SK-N-SH (cell line): ENCODE results near the gene RCCD1. TPM values are rescaled to one million over a fixed set of nuclear protein-coding genes. Genes with fewer than 3 reads are reported as not detected.

Experiments
- CTCF ChIA-PET: fragments of 300-600, 350-600 bp; formaldehyde crosslinking; extraction: SDS; loops from one replicate; lab custom pipeline; 2021; lab: Yijun Ruan, JAX
- POLR2A ChIA-PET: fragments of 350-600 bp; sonication (Branson Sonifier 250); formaldehyde crosslinking; extraction: SDS; loops from one replicate; lab custom pipeline; 2020; ENCODE audit warnings: antibody characterized with exemption, inconsistent platforms; lab: Yijun Ruan, JAX
- DNase-seq: peaks from one replicate; pipeline ENCODE4 v3.0.0; 2012
- H2AFZ ChIP-seq: fragments of 200-600 bp; sonication (generic); 2 replicates; pipeline ENCODE4 v1.8.1; 2016; ENCODE audit warnings: antibody characterized with exemption, mild to moderate bottlenecking, low read depth
- H3F3A ChIP-seq: fragments of 200-600 bp; sonication (generic); replicated peaks from 2 replicates; pipeline ENCODE3; 2016; ENCODE audit warnings: antibody characterized with exemption, mild to moderate bottlenecking; ENCODE audit not compliant: insufficient read depth
- H3K27ac ChIP-seq, 2 experiments: fragments of 200-500 bp in 1 of 2; fragments of 200-600 bp in 1 of 2; sonication (Bioruptor generic) in 1 of 2; sonication (generic), shearing (Covaris generic) in 1 of 2; 2 replicates each; pipeline versions ENCODE4 v1.5.1 to v1.6.1; 2014 to 2016; ENCODE audit warnings: low read depth in 2 of 2, inconsistent platforms in 1 of 2, low read length in 1 of 2, mild to moderate bottlenecking in 1 of 2, mixed read lengths in 1 of 2
- H3K27me3 ChIP-seq: fragments of 200-600 bp; sonication (generic), shearing (Covaris generic); 2 replicates; pipeline ENCODE4 v1.6.1; 2016; ENCODE audit warnings: mixed run types; ENCODE audit not compliant: insufficient read depth
- H3K36me3 ChIP-seq, 2 experiments: fragments of 200-500 bp in 1 of 2; fragments of 200-600 bp in 1 of 2; sonication (Bioruptor generic) in 1 of 2; sonication (generic) in 1 of 2; replicated peaks in 1 of 2; 2 replicates each; pipeline versions ENCODE3 to v1.5.1; 2014 to 2016; ENCODE audit warnings: low read length in 1 of 2, mild to moderate bottlenecking in 1 of 2; ENCODE audit not compliant: insufficient read depth in 2 of 2, control insufficient read depth in 1 of 2
- H3K4me1 ChIP-seq, 2 experiments: fragments of 200-500 bp in 1 of 2; fragments of 200-600 bp in 1 of 2; sonication (Bioruptor generic) in 1 of 2; sonication (generic), shearing (Covaris generic) in 1 of 2; 2 replicates each; pipeline versions ENCODE4 v1.5.1 to v1.6.1; 2014 to 2016; ENCODE audit warnings: low read depth in 1 of 2, low read length in 1 of 2, mixed run types in 1 of 2; ENCODE audit not compliant: insufficient read depth in 2 of 2, control insufficient read depth in 1 of 2
- H3K4me2 ChIP-seq: fragments of 200-600 bp; sonication (generic), shearing (Covaris generic); 2 replicates; pipeline ENCODE4 v1.6.1; 2017; ENCODE audit warnings: mixed run types
- H3K4me3 ChIP-seq, 2 experiments: fragments of 200-500 bp in 1 of 2; fragments of 200-600 bp in 1 of 2; sonication (Bioruptor generic) in 1 of 2; sonication (generic), shearing (Covaris generic) in 1 of 2; 2 replicates each; pipeline versions ENCODE4 v1.5.1 to v1.8.1; 2014 to 2016; ENCODE audit warnings: low read depth in 2 of 2, inconsistent platforms in 1 of 2, low read length in 1 of 2, mild to moderate bottlenecking in 1 of 2, mixed read lengths in 1 of 2, moderate library complexity in 1 of 2
- H3K79me2 ChIP-seq: fragments of 200-600 bp; sonication (generic); 2 replicates; pipeline ENCODE4 v1.8.1; 2017; ENCODE audit warnings: mild to moderate bottlenecking; ENCODE audit not compliant: insufficient read depth
- H3K9ac ChIP-seq: fragments of 200-600 bp; sonication (generic); 2 replicates; pipeline ENCODE4 v1.6.1; 2017; ENCODE audit warnings: mixed run types
- H3K9me2 ChIP-seq: fragments of 200-600 bp; sonication (generic); 2 replicates; pipeline ENCODE4 v1.6.1; 2017; ENCODE audit warnings: mixed run types
- H3K9me3 ChIP-seq: fragments of 200-600 bp; sonication (generic); 2 replicates; pipeline ENCODE4 v1.6.1; 2017; ENCODE audit warnings: mixed run types, mild to moderate bottlenecking, moderate library complexity
- H4K20me1 ChIP-seq: fragments of 200-600 bp; sonication (generic); 2 replicates; pipeline ENCODE4 v1.6.1; 2017; ENCODE audit warnings: mild to moderate bottlenecking, mixed run types; ENCODE audit not compliant: insufficient read depth
- CHD2 ChIP-seq: fragments of 150-350 bp; IDR thresholded peaks from 2 replicates; pipeline ENCODE4 v1.6.1; 2018; ENCODE audit warnings: low read length; ENCODE audit not compliant: partially characterized antibody
- CTCF ChIP-seq: fragments of 200-600 bp; sonication (generic); IDR thresholded peaks from 2 replicates; pipeline ENCODE4 v1.6.1; 2017; ENCODE audit warnings: antibody characterized with exemption, mild to moderate bottlenecking, moderate library complexity
- ELF1 ChIP-seq: IDR thresholded peaks from 2 replicates; pipeline ENCODE4 v1.4.0; 2012
- EZH2phosphoT487 ChIP-seq: fragments of 200-600 bp; sonication (generic); IDR thresholded peaks from 2 replicates; pipeline ENCODE4 v1.6.1; 2017; ENCODE audit warnings: low read depth, mixed run types, mild to moderate bottlenecking, antibody characterized with exemption, moderate library complexity, borderline replicate concordance
- FOSL2 ChIP-seq: IDR thresholded peaks from 2 replicates; pipeline ENCODE4 v1.4.0; 2012; ENCODE audit warnings: low read depth, mild to moderate bottlenecking, moderate library complexity, borderline replicate concordance
- MXI1 ChIP-seq: IDR thresholded peaks from 2 replicates; pipeline ENCODE4 v1.6.1; 2012; ENCODE audit warnings: mild to moderate bottlenecking, low read depth, low read length, improper control_type of control experiment
- NFIC ChIP-seq: IDR thresholded peaks from 2 replicates; pipeline ENCODE4 v1.4.0; 2012; ENCODE audit warnings: borderline replicate concordance
- NRF1 ChIP-seq: IDR thresholded peaks from 2 replicates; pipeline ENCODE4 v1.6.1; 2012; ENCODE audit warnings: low read depth, mild to moderate bottlenecking, low read length
- RAD21 ChIP-seq: IDR thresholded peaks from 2 replicates; pipeline ENCODE4 v1.6.1; 2012; ENCODE audit warnings: mild to moderate bottlenecking, low read length
- RCOR1 ChIP-seq: fragments of 150-350 bp; IDR thresholded peaks from 2 replicates; pipeline ENCODE4 v1.6.1; 2017; ENCODE audit warnings: antibody characterized with exemption, low read length
- RFX5 ChIP-seq: IDR thresholded peaks from 2 replicates; pipeline ENCODE4 v1.6.1; 2012; ENCODE audit warnings: mild to moderate bottlenecking, improper control_type of control experiment, low read length
- RXRA ChIP-seq: IDR thresholded peaks from 2 replicates; pipeline ENCODE4 v1.4.0; 2012; ENCODE audit warnings: low read depth, mild to moderate bottlenecking, borderline replicate concordance
- SMC3 ChIP-seq: IDR thresholded peaks from 2 replicates; pipeline ENCODE4 v1.6.1; 2012; ENCODE audit warnings: low read depth, low read length, improper control_type of control experiment
- TAF1 ChIP-seq: IDR thresholded peaks from 2 replicates; pipeline ENCODE4 v1.6.1; 2012; ENCODE audit warnings: low read depth, mild to moderate bottlenecking, low read length, moderate library complexity, borderline replicate concordance
- TEAD4 ChIP-seq: IDR thresholded peaks from 2 replicates; pipeline ENCODE4 v1.4.0; 2012; ENCODE audit warnings: mild to moderate bottlenecking, borderline replicate concordance; ENCODE audit not compliant: insufficient read depth
- YY1 ChIP-seq: IDR thresholded peaks from 2 replicates; pipeline ENCODE4 v1.4.0; 2012; ENCODE audit warnings: low read depth, mild to moderate bottlenecking
- ZBTB33 ChIP-seq: IDR thresholded peaks from 2 replicates; pipeline ENCODE4 v1.4.0; 2012; ENCODE audit warnings: low read depth, borderline replicate concordance
- WGBS: methylation state at CpG from one replicate; pipeline ENCODE4 v1.1.6; 2017; ENCODE audit warnings: low lambda C conversion rate; 5-methylcytosine and 5-hydroxymethylcytosine counted together
- polyA plus RNA-seq, 3 experiments: library from polyadenylated mRNA; depleted of rRNA; stranded (reverse); fragments of >200 nt; gene quantifications; 2 replicates each; pipeline ENCODE4 v1.2.3, GENCODE V29; 2012

The RCCD1 gene
- polyA plus RNA-seq, 1 of the 3 experiments (the other 2 are of a cell fraction), result 21.2 TPM

- CTCF ChIA-PET, result interaction anchor here (1.5 to 7.5 kb wide), 3 partner anchors 21 to 258 kb away, joined by 4 to 121 read pairs (median 10); partner anchors contain the start of genes HDDC3 and UNC45A
These were observed 48.4 kb upstream of the RCCD1 start for GRCh38 chr15:90906181-90906849.

GRCh38 chr15:90907051-90907660 is 47.5 kb upstream of the RCCD1 start:
- Histone ChIP-seq H3F3A (peaks cover 2% of the 10 kb centered on the region), H3K27ac (no peak overlapping the region), H3K79me2 (no peaks in the 10 kb centered on the region), H3K4me3 (no peak overlapping the region), H3K9me3 (no peaks in the 10 kb centered on the region), H3K4me1 (peaks cover 3 to 7% of the 10 kb centered on the region in 2 experiments; a peak in 2 of 4 replicates), H3K36me3 (peaks cover 0 to 51% of the 10 kb centered on the region in 2 experiments), H3K9ac (no peak overlapping the region), H3K27me3 (no peaks in the 10 kb centered on the region), H2AFZ (no peak overlapping the region), H3K4me2 (no peak overlapping the region), H4K20me1 (no peaks in the 10 kb centered on the region), H3K9me2 (no peaks in the 10 kb centered on the region)
- POLR2A ChIA-PET, result no interaction called here
- CTCF ChIA-PET, result interaction anchor here (2.8 kb wide), 1 partner anchor 21 kb away, joined by 10 read pairs; no protein-coding TSS in a partner anchor
- WGBS, result 66% methylated on average over 7 of the region's 15 CpGs
- no peak for DNase-seq
- TF ChIP-seq CHD2, result no peak
- TF ChIP-seq RAD21, result no peak
- TF ChIP-seq CTCF, result no peak
- TF ChIP-seq MXI1, result no peak
- no peak for TF ChIP-seq FOSL2
- no peak for TF ChIP-seq NFIC
- TF ChIP-seq SMC3, result no peak
- no peak for TF ChIP-seq ELF1
- TF ChIP-seq YY1, result no peak
- TF ChIP-seq RFX5, result no peak
- TF ChIP-seq TEAD4, result no peak
- TF ChIP-seq, all 33 proteins: peak for 0

More at GRCh38 chr15:90906181-90906849, 48.4 kb upstream of the RCCD1 start:
- no peaks in the 10 kb centered on the region for H3K9me2 ChIP-seq
- over 99% methylated on average over 6 of the region's 11 CpGs for WGBS
- H3K27me3 ChIP-seq, result no peaks in the 10 kb centered on the region
- no peak overlapping the region for H3K4me3 ChIP-seq
- peaks cover 7% of the 10 kb centered on the region for H3F3A ChIP-seq
- H3K4me2 ChIP-seq, result no peak overlapping the region
- no peak overlapping the region for H3K27ac ChIP-seq
- H3K79me2 ChIP-seq, result no peaks in the 10 kb centered on the region
- H2AFZ ChIP-seq, result no peak overlapping the region
- POLR2A ChIA-PET, result no interaction called here
- peaks cover 0 to 42% of the 10 kb centered on the region in 2 experiments for H3K36me3 ChIP-seq
- TF ChIP-seq TAF1 (no peak), NRF1 (no peak), TEAD4 (no peak), EZH2phosphoT487 (no peak), ZBTB33 (no peak), MXI1 (no peak), SMC3 (no peak), RCOR1 (no peak), RXRA (no peak)
- H4K20me1 ChIP-seq, result no peaks in the 10 kb centered on the region
- H3K9ac ChIP-seq, result no peak overlapping the region
- no peaks in the 10 kb centered on the region for H3K9me3 ChIP-seq
- DNase-seq, result no peak
- peaks cover 3 to 11% of the 10 kb centered on the region in 2 experiments; a peak in 2 of 4 replicates for H3K4me1 ChIP-seq
